ENCODE measurements around the gene CDH13. TPM values are rescaled to one million over a fixed set of nuclear protein-coding genes. Genes with fewer than 3 reads are reported as not detected.

CDH13 gene
- total and polyA plus RNA-seq, 2 experiments from 2014 or later = 2.9 to 4.8 TPM

DNA sequence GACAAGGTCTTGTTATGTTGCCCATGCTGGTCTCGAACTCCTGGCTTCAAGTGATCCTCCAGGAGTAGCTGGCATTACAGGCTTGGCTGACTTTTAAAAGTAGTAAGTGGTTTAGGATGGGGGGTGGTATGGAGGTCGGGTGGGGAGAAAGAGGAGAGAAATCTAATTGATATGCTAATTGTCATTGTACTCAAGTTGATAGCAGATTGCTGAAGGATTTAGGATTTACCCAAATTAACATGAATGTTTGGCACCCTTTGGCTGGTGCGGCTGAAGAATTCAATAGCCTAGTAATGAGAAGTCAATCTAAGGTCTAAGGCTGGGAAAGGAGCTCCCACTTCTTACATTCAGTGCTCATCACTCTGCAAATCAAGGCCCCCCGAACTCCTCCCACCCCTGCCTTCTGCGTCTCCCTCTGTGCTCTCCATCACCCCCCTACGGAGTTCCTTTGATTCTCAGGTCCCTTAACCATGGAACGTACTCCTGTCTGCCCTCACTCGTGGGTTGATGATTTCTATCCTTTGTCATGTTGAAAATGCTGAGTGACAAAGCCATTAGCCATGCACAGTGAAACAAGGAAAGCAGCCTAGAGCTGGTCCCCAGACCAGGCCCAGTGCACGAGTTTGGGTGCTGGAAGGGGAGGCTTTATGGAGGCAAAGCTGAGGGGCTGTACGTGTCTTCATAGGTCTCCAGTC, 17.3 kb downstream of the CDH13 start:
- no peak for DNase-seq (ENCODE audit: low read depth in 1 of 2, low spot score in 1 of 2)
- no peak for TF ChIP-seq CTCF (IDR thresholded peaks at IDR 0.05; ENCODE audit: low read depth, low read length)
- no peaks in the 10 kb centered on the region for H3K36me3 ChIP-seq
- no peak overlapping the region for H3K4me3 ChIP-seq
- H3K27ac ChIP-seq = no peak overlapping the region
- H3K4me1 ChIP-seq (ENCODE audit: low read depth) = peaks cover 3% of the 10 kb centered on the region
- H3K27me3 ChIP-seq = no peaks in the 10 kb centered on the region
- no peaks in the 10 kb centered on the region for H3K9me3 ChIP-seq (ENCODE audit: low read depth)

GRCh38 chr16:82646504-82646903, 19.7 kb downstream of the CDH13 start:
- TF ChIP-seq CTCF (IDR thresholded peaks at IDR 0.05; ENCODE audit: low read depth, low read length) = no peak
- Histone ChIP-seq H3K9me3 (ENCODE audit: low read depth) (no peaks in the 10 kb centered on the region), H3K36me3 (no peaks in the 10 kb centered on the region), H3K27me3 (no peaks in the 10 kb centered on the region), H3K4me3 (no peak overlapping the region), H3K4me1 (ENCODE audit: low read depth) (peaks cover 3% of the 10 kb centered on the region), H3K27ac (no peak overlapping the region)
- no peak for DNase-seq (ENCODE audit: low read depth in 1 of 2, low spot score in 1 of 2)

- no peaks in the 10 kb centered on the region for H3K27me3 ChIP-seq
- DNase-seq (ENCODE audit: low read depth in 1 of 2, low spot score in 1 of 2) = no peak
- H3K36me3 ChIP-seq = no peaks in the 10 kb centered on the region
- no peaks in the 10 kb centered on the region for H3K9me3 ChIP-seq (ENCODE audit: low read depth)
- H3K27ac ChIP-seq = no peak overlapping the region
- TF ChIP-seq CTCF (IDR thresholded peaks at IDR 0.05; ENCODE audit: low read depth, low read length) = no peak
- H3K4me1 ChIP-seq (ENCODE audit: low read depth) = peaks cover 26% of the 10 kb centered on the region
- no peak overlapping the region for H3K4me3 ChIP-seq
Measured at GRCh38 chr16:82649766-82650165, 23.0 kb downstream of the CDH13 start.

GRCh38 chr16:82650804-82651203, 24.0 kb downstream of the CDH13 start:
- Histone ChIP-seq H3K27ac (no peak overlapping the region), H3K4me3 (no peak overlapping the region), H3K9me3 (ENCODE audit: low read depth) (no peaks in the 10 kb centered on the region), H3K27me3 (no peaks in the 10 kb centered on the region), H3K4me1 (ENCODE audit: low read depth) (peaks cover 24% of the 10 kb centered on the region), H3K36me3 (no peaks in the 10 kb centered on the region)
- TF ChIP-seq CTCF (IDR thresholded peaks at IDR 0.05; ENCODE audit: low read depth, low read length) = no peak
- no peak for DNase-seq (ENCODE audit: low read depth in 1 of 2, low spot score in 1 of 2)

DNA sequence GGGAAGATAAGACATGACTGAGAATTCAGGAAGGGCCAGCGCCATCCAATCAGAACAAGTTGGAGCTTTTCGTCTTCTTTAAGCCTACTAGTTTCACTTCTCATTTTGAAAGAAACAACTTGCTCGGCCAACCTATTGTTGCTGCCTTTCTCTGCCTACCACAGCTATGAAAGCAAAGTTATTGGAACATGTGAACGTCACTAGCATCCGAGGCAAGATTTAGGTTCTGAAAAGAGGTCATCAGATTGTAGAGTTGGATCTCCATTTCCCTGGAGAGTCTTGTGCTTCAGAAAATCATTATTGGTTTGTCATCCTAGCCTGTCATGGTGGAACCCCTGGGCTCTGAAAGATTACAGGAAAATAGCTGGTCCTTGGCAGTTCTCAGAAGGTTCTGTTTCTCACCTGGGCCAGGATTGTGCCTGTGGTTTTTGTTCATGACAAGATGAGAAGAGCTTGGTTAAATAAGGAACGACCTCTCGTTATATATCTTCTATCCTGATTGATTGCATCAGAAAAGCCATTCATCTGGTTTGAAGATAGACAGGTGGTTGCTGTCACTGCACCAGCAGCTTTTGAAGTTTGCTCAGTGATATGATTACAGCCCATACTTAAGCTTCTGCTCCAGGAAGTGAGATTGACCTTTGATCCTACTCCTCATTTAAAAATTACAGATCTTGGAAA, 25.3 kb downstream of the CDH13 start:
- DNase-seq (ENCODE audit: low read depth in 1 of 2, low spot score in 1 of 2) = no peak
- Histone ChIP-seq H3K9me3 (ENCODE audit: low read depth) (no peaks in the 10 kb centered on the region), H3K36me3 (no peaks in the 10 kb centered on the region), H3K27me3 (no peaks in the 10 kb centered on the region), H3K27ac (no peak overlapping the region), H3K4me1 (ENCODE audit: low read depth) (peaks cover 24% of the 10 kb centered on the region), H3K4me3 (no peak overlapping the region)
- TF ChIP-seq CTCF (IDR thresholded peaks at IDR 0.05; ENCODE audit: low read depth, low read length) = no peak

All from cardiac muscle cell (in vitro differentiated cells and primary cell).